Activated gamma-delta T cell treated with Interleukin-2 at 50 U/mL for 16 hours (primary cell): ENCODE data around the gene LRMDA.

ENCODE experiments used
- DNase-seq: peaks from one replicate; pipeline ENCODE4 v3.0.0-alpha.2; 2020

Gene LRMDA

GRCh38 chr10:76080451-76080850 is 649.0 kb downstream of the LRMDA start:
- DNase-seq = no peak

DNA sequence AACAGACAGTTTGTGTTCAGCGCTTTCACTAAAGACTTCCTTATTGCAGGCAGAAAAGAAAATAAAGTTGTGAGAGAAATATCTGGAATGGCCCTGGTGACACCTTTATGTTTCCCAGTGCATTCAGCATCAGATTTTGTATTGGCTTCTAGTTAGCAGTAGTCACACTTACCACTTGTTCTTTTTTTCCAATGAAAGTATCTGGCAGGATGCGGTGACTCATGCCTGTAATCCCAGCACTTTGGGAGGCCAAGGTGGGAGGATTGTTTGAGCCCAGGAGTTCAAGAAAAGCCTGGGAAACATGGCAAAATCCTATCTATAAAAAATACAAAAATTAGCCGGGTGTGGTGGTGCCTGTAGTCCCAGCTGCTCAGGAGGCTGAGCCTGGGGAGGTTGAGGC is 649.6 kb downstream of the LRMDA start:
- no peak for DNase-seq

DNA sequence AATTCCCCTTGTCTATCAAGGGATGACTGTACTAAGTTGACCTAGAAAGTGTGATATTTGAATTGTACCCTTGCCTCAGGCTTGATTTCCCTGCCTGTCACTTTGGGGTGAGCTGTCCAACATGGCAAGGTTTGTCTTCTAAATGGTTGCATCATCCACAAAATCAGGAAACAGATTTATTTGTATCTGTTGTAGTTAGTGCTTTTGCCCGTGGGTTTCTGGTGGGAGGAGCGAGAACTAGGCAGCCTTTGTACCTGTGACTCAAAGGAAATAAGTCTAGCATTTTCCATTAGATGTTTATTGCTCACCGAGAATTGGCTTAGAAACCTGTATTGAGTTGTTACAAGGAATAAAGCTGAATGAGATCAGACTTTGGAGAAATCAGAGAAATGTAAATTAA is 650.8 kb downstream of the LRMDA start:
- DNase-seq = no peak

- no peak for DNase-seq
Observed at GRCh38 chr10:76082956-76083355, 651.5 kb downstream of the LRMDA start.

DNA sequence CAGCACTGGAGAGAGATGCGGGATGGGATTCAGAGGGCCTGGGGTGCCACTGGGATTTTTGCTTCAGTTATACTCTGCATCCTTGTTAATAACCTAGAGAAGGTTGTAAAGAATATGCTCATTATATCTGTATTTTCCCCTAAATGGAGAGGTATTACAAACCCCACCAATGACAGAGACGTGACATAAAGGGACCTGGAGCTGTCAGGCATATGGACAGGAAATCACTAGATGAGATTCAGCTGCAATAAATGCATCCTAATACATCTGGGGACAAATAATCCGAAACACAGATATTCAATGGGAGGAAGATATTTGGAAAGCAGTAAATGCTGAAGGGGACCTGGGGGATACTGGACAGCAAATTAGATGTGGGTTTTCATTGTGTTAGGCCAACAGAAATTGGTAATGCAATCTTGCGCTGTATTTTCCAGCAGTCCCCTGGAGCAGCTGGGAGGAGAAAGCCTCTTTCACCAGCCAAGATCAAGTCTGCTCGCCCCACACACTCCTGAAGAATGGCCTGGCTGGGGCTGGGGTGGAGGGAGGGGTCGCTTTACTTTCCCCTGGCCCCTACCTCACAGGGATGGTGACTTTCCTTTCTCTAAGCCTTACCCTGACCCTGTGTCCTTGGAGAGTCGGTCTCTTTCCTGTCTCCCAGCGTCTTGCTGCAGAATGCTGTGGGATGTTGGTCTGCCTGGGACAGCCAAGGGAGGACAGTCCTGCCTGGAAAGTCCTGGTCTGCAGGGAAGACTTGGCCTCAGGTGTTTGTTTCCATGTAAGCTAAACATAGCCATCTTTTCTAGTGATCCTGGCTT is 653.8 kb downstream of the LRMDA start:
- no peak for DNase-seq

GRCh38 chr10:76085817-76086167 is 654.4 kb downstream of the LRMDA start:
- DNase-seq = no peak

GRCh38 chr10:76086170-76086760 is 654.8 kb downstream of the LRMDA start:
- DNase-seq = no peak

DNA sequence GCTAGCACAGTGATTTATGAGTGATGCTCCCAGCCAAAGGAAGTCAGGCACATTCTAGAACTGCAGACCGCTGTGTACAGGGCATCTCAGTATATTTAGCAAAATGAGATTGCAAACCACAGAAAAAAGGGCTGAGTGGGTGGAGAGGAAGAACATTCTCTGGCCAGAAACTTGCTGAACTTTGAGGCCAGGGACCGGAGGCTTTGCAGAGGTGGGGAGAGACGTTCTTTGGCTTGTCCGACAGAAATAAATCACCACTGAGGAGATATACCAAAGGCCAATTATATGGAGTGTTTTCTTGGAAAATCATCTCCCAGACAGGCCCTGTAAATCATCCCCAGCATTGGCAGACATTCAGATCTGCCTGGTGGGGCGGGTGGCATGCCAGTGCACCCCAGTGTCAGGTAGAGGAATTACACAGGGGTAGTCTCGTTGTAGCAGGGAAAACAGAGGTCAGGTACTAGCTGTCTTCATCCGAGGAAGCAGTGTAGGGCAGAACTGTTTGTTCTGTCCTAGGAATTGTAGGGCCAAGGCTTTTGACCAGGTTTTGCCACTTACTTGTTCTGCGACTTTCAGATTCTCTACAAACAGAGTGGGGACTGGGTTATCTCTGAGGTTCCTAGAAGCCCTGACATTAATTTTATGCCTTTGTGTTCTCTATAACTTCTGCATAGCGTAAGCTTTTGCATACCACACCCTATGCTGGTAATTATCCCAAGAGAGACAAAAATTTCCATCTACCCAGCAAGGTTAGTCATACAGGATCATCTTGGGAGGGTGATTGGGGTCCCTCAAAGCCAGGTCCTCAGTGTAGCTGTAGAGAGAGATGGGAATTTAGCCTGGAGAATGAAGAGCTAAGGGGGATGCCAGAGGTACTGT is 655.6 kb downstream of the LRMDA start:
- DNase-seq = no peak

GRCh38 chr10:76088008-76088407 is 656.6 kb downstream of the LRMDA start:
- no peak for DNase-seq

DNA sequence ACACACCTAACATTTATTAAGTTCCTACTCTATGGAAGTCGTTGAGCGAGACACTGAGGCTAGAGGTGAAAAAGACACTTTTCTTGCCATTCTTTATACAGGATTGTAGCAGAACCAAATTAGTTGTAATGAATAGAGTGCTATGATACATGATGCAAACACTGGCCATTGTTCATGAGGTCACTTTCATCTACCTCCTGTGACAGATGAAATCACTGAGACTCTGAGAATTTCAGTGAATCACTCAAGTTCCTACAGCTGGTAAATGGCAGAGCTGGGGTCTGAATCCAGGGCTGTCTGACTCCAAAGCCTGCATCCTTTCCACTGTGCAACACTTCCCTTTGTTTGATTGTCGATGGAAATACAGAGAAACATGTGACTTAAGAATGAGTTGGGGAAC is 657.6 kb downstream of the LRMDA start:
- DNase-seq = no peak

DNA sequence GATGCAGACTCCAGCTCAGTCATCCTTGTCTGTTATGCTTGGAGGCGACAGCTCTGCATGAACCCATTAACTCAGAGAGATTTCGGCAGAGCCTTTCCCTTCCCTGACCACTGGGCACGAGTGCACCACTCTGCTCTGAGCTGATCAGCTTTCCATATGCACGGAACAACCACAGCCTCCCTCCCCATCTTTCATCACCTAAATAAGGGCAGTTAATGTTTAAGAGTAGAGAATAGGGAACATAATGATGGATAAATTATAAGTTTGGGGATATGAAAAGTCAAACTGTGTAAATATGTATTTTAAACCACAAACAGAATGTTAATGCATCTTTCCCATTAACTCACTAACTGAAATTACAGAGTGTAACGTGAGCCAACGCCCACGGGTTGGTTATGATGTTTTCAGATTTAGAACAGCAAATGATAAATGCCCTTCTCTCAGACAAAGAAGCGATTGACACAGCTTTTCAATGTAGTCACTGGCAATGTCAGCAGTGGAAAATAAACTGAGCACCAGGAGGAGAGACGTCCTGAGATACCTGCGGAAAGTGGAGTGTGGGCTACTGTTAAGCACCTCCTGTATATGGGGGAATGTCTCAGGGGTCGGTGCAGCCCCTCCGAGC is 658.2 kb downstream of the LRMDA start:
- no peak for DNase-seq

- no peak for DNase-seq
Observed at GRCh38 chr10:76091926-76092325, 660.5 kb downstream of the LRMDA start.

GRCh38 chr10:76106611-76107010 is 675.2 kb downstream of the LRMDA start:
- no peak for DNase-seq

GRCh38 chr10:76108563-76109359 is 677.3 kb downstream of the LRMDA start:
- no peak for DNase-seq

GRCh38 chr10:76111404-76111803 is 680.0 kb downstream of the LRMDA start:
- DNase-seq = no peak

- DNase-seq = no peak
Observed at GRCh38 chr10:76111986-76112825, 680.8 kb downstream of the LRMDA start.

DNA sequence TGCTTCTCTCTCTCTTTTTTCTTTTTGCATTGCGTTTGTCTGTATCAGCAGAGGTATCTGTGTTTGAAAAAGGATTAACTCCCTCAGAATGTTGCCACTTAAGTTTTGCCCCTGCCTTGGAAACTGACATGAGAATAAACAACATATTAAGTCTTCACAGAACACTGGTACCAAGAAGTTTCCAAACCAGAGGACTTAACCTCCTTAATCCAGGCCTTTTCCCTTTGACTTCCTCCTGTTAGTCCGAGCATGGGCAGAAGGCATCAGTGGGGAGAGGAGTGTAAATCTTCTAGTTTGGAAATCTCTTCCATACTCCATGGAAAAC is 681.4 kb downstream of the LRMDA start:
- no peak for DNase-seq

DNA sequence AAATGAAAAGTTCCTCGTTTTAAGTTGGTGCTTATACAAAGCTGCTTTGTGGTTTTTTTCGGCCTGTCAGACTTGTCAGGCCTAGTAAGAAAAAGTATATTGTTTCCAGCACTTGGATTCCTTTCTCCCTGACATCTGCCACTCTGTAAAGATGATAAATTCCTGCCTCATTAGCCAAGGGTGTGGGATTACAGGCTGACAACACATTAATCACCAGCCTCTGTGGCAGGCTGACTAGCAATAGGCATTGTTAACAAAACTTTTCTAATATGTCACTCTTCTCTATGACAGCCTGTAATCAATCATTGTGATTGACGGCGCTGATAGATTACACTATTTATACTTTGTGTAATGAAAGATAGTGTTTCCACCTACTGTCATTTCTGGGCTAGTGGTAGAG is 682.5 kb downstream of the LRMDA start:
- no peak for DNase-seq

GRCh38 chr10:76114581-76115001 is 683.2 kb downstream of the LRMDA start:
- DNase-seq = no peak

DNA sequence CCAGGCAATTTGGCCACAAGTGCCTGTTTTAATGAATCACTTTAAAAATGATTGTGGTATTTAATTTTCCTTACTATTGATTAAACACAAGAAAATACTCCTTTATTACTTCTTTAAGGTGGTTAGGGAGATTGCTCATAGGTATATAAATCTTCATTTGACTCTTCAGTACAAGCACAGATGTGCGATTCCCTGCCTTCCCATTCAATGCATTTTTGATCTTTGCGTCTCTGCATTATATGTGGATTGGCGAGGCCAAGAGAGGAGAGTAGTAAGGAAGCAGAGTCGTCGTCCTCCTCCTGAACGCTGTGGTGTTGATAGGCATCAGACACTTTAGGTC is 683.7 kb downstream of the LRMDA start:
- DNase-seq = no peak

DNA sequence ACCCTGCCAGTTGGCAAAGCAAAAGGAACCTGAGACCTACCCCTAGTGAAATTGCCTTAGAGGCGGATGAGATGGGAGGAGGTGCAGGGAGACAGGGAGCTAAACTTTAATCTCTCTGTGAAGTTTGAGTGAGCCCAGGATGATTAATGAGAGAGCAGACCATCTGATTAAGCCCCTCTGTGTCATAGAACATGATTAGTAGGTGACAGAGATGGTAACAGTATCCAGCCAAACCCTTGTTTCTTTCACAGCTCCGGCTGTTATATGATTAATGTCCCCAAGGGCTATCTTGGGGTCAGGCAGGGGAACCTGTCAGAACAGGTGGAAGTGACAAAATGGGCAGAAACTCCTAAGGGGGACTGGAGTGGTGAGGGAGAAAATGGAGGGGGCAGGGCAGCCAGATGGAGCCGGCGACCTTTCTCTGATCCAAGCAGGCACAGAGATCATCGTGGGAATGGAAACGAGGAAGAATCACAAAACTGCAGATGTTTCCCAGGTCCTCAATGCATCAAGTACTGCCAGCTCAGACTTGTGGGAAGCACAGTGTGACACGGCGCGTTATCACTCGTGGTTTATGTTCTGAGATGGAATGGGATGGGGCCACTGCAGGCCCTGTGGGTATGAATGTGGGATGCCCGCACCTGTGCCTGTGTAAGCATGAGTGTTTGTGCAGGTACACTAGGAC is 684.2 kb downstream of the LRMDA start:
- DNase-seq = no peak
